K562 (cell line): ENCODE results near the gene UBXN11. TPM values are rescaled to one million over a fixed set of nuclear protein-coding genes. Genes with fewer than 3 reads are reported as not detected.

ENCODE experiments used
- ATAC-seq: fragments of 200-7000 bp; cut with Tn5 transposase; 3 replicates; pipeline ENCODE4 v1.9.1; 2020; ENCODE audit warnings: moderate library complexity
- BruUV-seq: library from RNA; stranded (reverse); fragments of 400-500 nt; replicated peaks from 2 replicates; lab custom pipeline; 2021; lab: Mats Ljungman, UMichigan
- CTCF ChIA-PET: fragments of 300-600 bp; formaldehyde crosslinking; extraction: SDS; loops from one replicate; lab custom pipeline; 2021; ENCODE audit warnings: low intra/inter-chr PET ratio; lab: Yijun Ruan, JAX
- POLR2A ChIA-PET: fragments of 300-600, 350-650 bp; sonication (Branson Sonifier 250); formaldehyde crosslinking; extraction: SDS; loops from one replicate; lab custom pipeline; 2021; ENCODE audit warnings: antibody characterized with exemption, inconsistent platforms; lab: Yijun Ruan, JAX
- DNase-seq, 4 experiments: peaks; one replicate each; pipeline versions ENCODE4 v3.0.0 to v3.0.0-alpha.2; 2011 to 2018; ENCODE audit warnings: low spot score in 3 of 4, mixed read lengths in 3 of 4; ENCODE audit errors: extremely low read depth in 1 of 4
- FAIRE-seq: peaks from 2 replicates; lab custom pipeline; 2011; peaks lifted over from hg19 to GRCh38; lab: Jason Lieb, UNC
- H2AFZ ChIP-seq: 2 replicates; pipeline ENCODE4 v1.6.0; 2011; ENCODE audit warnings: low read depth, low read length, control low read depth, inconsistent platforms
- H3K27ac ChIP-seq: fragments of 200-600 bp; 3 replicates; pipeline ENCODE4 v1.8.0; 2011; ENCODE audit warnings: low read depth, mild to moderate bottlenecking, control low read depth, inconsistent platforms, low read length, moderate library complexity, mixed read lengths; ENCODE audit errors: extremely low read depth
- H3K27me3 ChIP-seq, 2 experiments: fragments of 300-600 bp in 1 of 2; 2 replicates in 1 of 2; 3 replicates in 1 of 2; pipeline versions ENCODE4 v1.6.0 to v1.8.0; 2011; ENCODE audit warnings: inconsistent platforms in 2 of 2, low read length in 2 of 2, mild to moderate bottlenecking in 1 of 2, mixed read lengths in 1 of 2, moderate library complexity in 1 of 2; ENCODE audit not compliant: control insufficient read depth in 2 of 2, insufficient read depth in 2 of 2
- H3K36me3 ChIP-seq: fragments of 300-600 bp; 3 replicates; pipeline ENCODE4 v1.8.0; 2011; ENCODE audit warnings: mild to moderate bottlenecking, low read length, inconsistent platforms; ENCODE audit not compliant: control insufficient read depth, insufficient read depth
- H3K4me1 ChIP-seq, 2 experiments: fragments of 200-600 bp in 1 of 2; replicated peaks in 1 of 2; 2 replicates in 1 of 2; 3 replicates in 1 of 2; pipeline versions ENCODE4 v1.5.1 to v1.8.0; 2011; ENCODE audit warnings: inconsistent platforms in 2 of 2, low read length in 2 of 2, mild to moderate bottlenecking in 1 of 2, mixed read lengths in 1 of 2, moderate library complexity in 1 of 2; ENCODE audit not compliant: control insufficient read depth in 2 of 2, insufficient read depth in 2 of 2
- H3K4me2 ChIP-seq: 2 replicates; pipeline ENCODE4 v1.6.1; 2011; ENCODE audit warnings: low read length, control low read depth, inconsistent platforms, mixed read lengths; ENCODE audit not compliant: insufficient read depth
- H3K4me3 ChIP-seq: fragments of 200-600 bp; sonication (generic), shearing (Covaris generic); 2 replicates; pipeline ENCODE4 v1.5.1; 2016; ENCODE audit warnings: control low read depth, inconsistent platforms
- H3K79me2 ChIP-seq: fragments of 200-600 bp; 3 replicates; pipeline ENCODE4 v1.8.0; 2011; ENCODE audit warnings: low read length, inconsistent platforms; ENCODE audit not compliant: control insufficient read depth, insufficient read depth
- H3K9ac ChIP-seq, 2 experiments: 2 replicates each; pipeline versions ENCODE4 v1.6.0 to v1.6.1; 2011; ENCODE audit warnings: low read depth in 2 of 2, low read length in 2 of 2, control low read depth in 1 of 2, inconsistent platforms in 1 of 2, mild to moderate bottlenecking in 1 of 2, mixed read lengths in 1 of 2; ENCODE audit not compliant: insufficient read depth in 1 of 2
- H3K9me1 ChIP-seq: one replicate; pipeline ENCODE4 v1.6.0; 2011; ENCODE audit warnings: inconsistent platforms, mild to moderate bottlenecking, low read length, moderate library complexity; ENCODE audit not compliant: control insufficient read depth, insufficient read depth
- H3K9me3 ChIP-seq: replicated peaks from 2 replicates; pipeline ENCODE4 v1.5.1; 2011; ENCODE audit warnings: low read depth, low read length, inconsistent platforms; ENCODE audit not compliant: control insufficient read depth, insufficient read depth
- H4K20me1 ChIP-seq: replicated peaks from 2 replicates; pipeline ENCODE4 v1.6.1; 2011; ENCODE audit warnings: low read length, inconsistent platforms, mixed read lengths; ENCODE audit not compliant: control insufficient read depth, insufficient read depth
- BCOR ChIP-seq: fragments of 450-650 bp; IDR thresholded peaks from 2 replicates; pipeline ENCODE4 v1.6.1; 2016
- C11orf30 ChIP-seq: fragments of 450-650 bp; IDR thresholded peaks from 2 replicates; pipeline ENCODE4 v1.6.1; 2016; ENCODE audit warnings: low read depth, mild to moderate bottlenecking
- FOXJ3 ChIP-seq: sonication (generic); formaldehyde crosslinking; IDR thresholded peaks from 2 replicates; pipeline ENCODE4 v1.4.0; 2020; ENCODE audit warnings: mild to moderate bottlenecking, missing genetic modification reagents
- ID3 ChIP-seq, 2 experiments: fragments of 250-450 bp in 1 of 2; fragments of 450-650 bp in 1 of 2; sonication (Bioruptor Pico) in 1 of 2; IDR thresholded peaks; 2 replicates each; pipeline versions ENCODE4 v1.6.1 to v1.8.0; 2016 to 2021; ENCODE audit warnings: mild to moderate bottlenecking in 2 of 2, moderate library complexity in 2 of 2, missing compliant biosample characterization in 1 of 2, missing genetic modification characterization in 1 of 2
- JUN ChIP-seq, 2 experiments: sonication (generic) in 1 of 2; formaldehyde crosslinking in 1 of 2; IDR thresholded peaks; 2 replicates each; pipeline versions ENCODE4 v1.6.1 to v1.8.0; 2012 to 2022; ENCODE audit warnings: borderline replicate concordance in 2 of 2, mild to moderate bottlenecking in 2 of 2, improper control_type of control experiment in 1 of 2, low read depth in 1 of 2, low read length in 1 of 2, missing genetic modification reagents in 1 of 2
- MEF2D ChIP-seq: conservative IDR thresholded peaks from 2 replicates; pipeline ENCODE4 v1.6.1; 2016; ENCODE audit warnings: low read depth, missing genetic modification characterization, missing compliant biosample characterization
- NFYB ChIP-seq: IDR thresholded peaks from 2 replicates; pipeline ENCODE4 v1.6.1; 2011; ENCODE audit warnings: mild to moderate bottlenecking, moderate library complexity; ENCODE audit not compliant: insufficient read length; ENCODE audit errors: extremely low read depth
- PHF8 ChIP-seq: fragments of 200-600 bp; sonication (generic); IDR thresholded peaks from 2 replicates; pipeline ENCODE4 v1.6.1; 2012; ENCODE audit warnings: mixed run types, mild to moderate bottlenecking, inconsistent platforms, low read length, moderate library complexity, borderline replicate concordance
- RBFOX2 ChIP-seq: fragments of 200-400 bp; formaldehyde crosslinking; IDR thresholded peaks from 2 replicates; pipeline ENCODE4 v1.6.1; 2017; ENCODE audit warnings: low read depth, mild to moderate bottlenecking, low read length, moderate library complexity
- ZFP1 ChIP-seq: fragments of 450-650 bp; formaldehyde crosslinking; IDR thresholded peaks from 2 replicates; pipeline ENCODE4 v1.4.0; 2020; ENCODE audit warnings: mild to moderate bottlenecking, mixed read lengths
- ZNF77 ChIP-seq: fragments of 250-450 bp; sonication (Bioruptor Pico); IDR thresholded peaks from 2 replicates; pipeline ENCODE4 v1.5.0; 2020
- WGBS: fragments of 100-300 bp; shearing (Covaris generic); methylation state at CpG from one replicate; pipeline ENCODE4 v1.1.6; 2016; ENCODE audit warnings: low coverage, mixed read lengths; ENCODE audit not compliant: insufficient coverage; ENCODE audit errors: missing lambda C conversion rate; 5-methylcytosine and 5-hydroxymethylcytosine counted together
- in situ Hi-C: fragments of 300-500 bp; cut with MboI; formaldehyde crosslinking; loops from 4 replicates; pipeline ENCODE4 v1.15.0; 2018; ENCODE audit warnings: inconsistent platforms, mixed read lengths
- intact Hi-C: fragments of 100-400 bp; cut with micrococcal nuclease; formaldehyde crosslinking; loops from 2 replicates; pipeline ENCODE4 v1.14.2; 2022
- polyA plus RNA-seq, 8 experiments: library from polyadenylated mRNA; depleted of rRNA in 4 of 8; stranded (reverse) in 5 of 8; unstranded in 3 of 8; fragments of >200 nt; fragmentation: Nextera tagmentation in 2 of 8; fragmentation: Illumina TruSeq in 1 of 8; extraction: Ambion mirVana in 2 of 8; extraction: Trizol in 1 of 8; gene quantifications; 2 replicates each; pipeline versions ENCODE4 v1.2.1 to v1.2.3, GENCODE V29; 2011 to 2014; ENCODE audit warnings: inconsistent platforms in 1 of 8, missing spikeins in 1 of 8
- total RNA-seq, 7 experiments: library from RNA; depleted of rRNA in 6 of 7; stranded (reverse); fragments of >200 nt in 6 of 7; fragmentation: Illumina TruSeq in 2 of 7; extraction: Trizol in 2 of 7; gene quantifications; 2 replicates each; pipeline versions ENCODE4 v1.2.1 to v1.2.3, GENCODE V29; 2011 to 2021; ENCODE audit warnings: low replicate concordance in 1 of 7

UBXN11 gene
- total and polyA plus RNA-seq, 9 of the 15 experiments (the other 6 are each of a cell fraction or from before 2014, with no cell fraction given): 0.48 to 34.3 (median 11.3) TPM

GRCh38 chr1:26295194-26296138, 11.0 kb downstream of the UBXN11 start:
- Histone ChIP-seq H2AFZ (no peak overlapping the region), H3K79me2 (no peaks in the 10 kb centered on the region), H3K36me3 (peaks cover 21% of the 10 kb centered on the region; the same call in 1 of the 3 replicates), H3K4me1 (peaks cover 8 to 35% of the 10 kb centered on the region in 2 experiments; a peak in 4 of 5 replicates), H4K20me1 (no peaks in the 10 kb centered on the region), H3K4me2 (no peak overlapping the region), H3K9me1 (no peaks in the 10 kb centered on the region), H3K9ac (peak overlapping the region in 1 of 2 experiments; percentile 73; a peak in 2 of 4 replicates), H3K4me3 (no peak overlapping the region), H3K9me3 (no peaks in the 10 kb centered on the region), H3K27ac (no peak overlapping the region; the same call in 2 of the 3 replicates), H3K27me3 (no peaks in the 10 kb centered on the region)
- BruUV-seq: no TSS peak
- ChIA-PET POLR2A (interaction anchor here (1.6 to 2.1 kb wide), 2 partner anchors 12 to 20 kb away, joined by 5 read pairs; no protein-coding TSS in a partner anchor), CTCF (no interaction called here)
- WGBS: 80% methylated on average over 19 of the region's 22 CpGs
- TF ChIP-seq ZNF77 (CRISPR knock-in tag) (no peak), RBFOX2 (0 out of 2 replicates have a peak, but pooled peaks have one; percentile 8)
- ATAC-seq (no peak), DNase-seq (no peak), FAIRE-seq (no peak)
- intact Hi-C loops: no loop called here
- in situ Hi-C loops: no loop called here

GRCh38 chr1:26293911-26294463, 12.4 kb downstream of the UBXN11 start:
- peaks cover 13 to 44% of the 10 kb centered on the region in 2 experiments for H3K4me1 ChIP-seq
- H3K4me2 ChIP-seq: no peak overlapping the region
- intact Hi-C loops (no loop called here), in situ Hi-C loops (no loop called here)
- DNase-seq (no peak), FAIRE-seq (no peak), ATAC-seq (no peak)
- H3K36me3 ChIP-seq: peaks cover 21% of the 10 kb centered on the region; the same call in 1 of the 3 replicates
- CTCF ChIA-PET: no interaction called here
- no peaks in the 10 kb centered on the region for H3K27me3 ChIP-seq
- no peak overlapping the region for H3K4me3 ChIP-seq
- POLR2A ChIA-PET: interaction anchor here (1.2 to 1.3 kb wide), 2 partner anchors 9 to 23 kb away, joined by 3 to 5 read pairs; partner anchors contain the start of gene CD52
- H2AFZ ChIP-seq: no peak overlapping the region
- no peaks in the 10 kb centered on the region for H3K79me2 ChIP-seq
- no TSS peak for BruUV-seq
- H3K9me3 ChIP-seq: no peaks in the 10 kb centered on the region
- H3K9me1 ChIP-seq: no peaks in the 10 kb centered on the region
- WGBS: 72% methylated on average over 11 of the region's 11 CpGs
- H4K20me1 ChIP-seq: no peaks in the 10 kb centered on the region
- H3K27ac ChIP-seq: no peak overlapping the region
- peak overlapping the region in 1 of 2 experiments; percentile 18; a peak in 2 of 4 replicates for H3K9ac ChIP-seq
- TF ChIP-seq JUN (IDR thresholded peaks at IDR 0.05; ENCODE audit: borderline replicate concordance, low read depth, low read length): no peak
- TF ChIP-seq JUN (CRISPR knock-in tag; IDR thresholded peaks at IDR 0.05; ENCODE audit: borderline replicate concordance): no peak
- TF ChIP-seq NFYB: no peak
- no peak for TF ChIP-seq BCOR
- TF ChIP-seq ID3 (CRISPR knock-in tag; IDR thresholded peaks at IDR 0.05): no peak
- no peak for TF ChIP-seq ID3 (tag; IDR thresholded peaks at IDR 0.05)
- no peak for TF ChIP-seq MEF2D (tag)
- no peak for TF ChIP-seq PHF8
- no peak for TF ChIP-seq C11orf30
- no peak for TF ChIP-seq FOXJ3 (CRISPR knock-in tag)
- TF ChIP-seq ZFP1: no peak
